HepG2 (cell line): ENCODE data around the gene SUPT6H. TPM values are rescaled to one million over a fixed set of nuclear protein-coding genes. Genes with fewer than 3 reads are reported as not detected.

Experiments
- BRCA1 ChIP-seq: sonication (generic); formaldehyde crosslinking; IDR thresholded peaks from 2 replicates; pipeline ENCODE4 v1.4.0; 2020; ENCODE audit warnings: missing genetic modification reagents
- CBX2 ChIP-seq, 2 experiments: fragments of 200-600 bp in 1 of 2; sonication (generic); formaldehyde crosslinking in 1 of 2; IDR thresholded peaks; 2 replicates each; pipeline versions ENCODE4 v1.7.0 to v1.8.1; 2018 to 2022; ENCODE audit warnings: low read depth in 2 of 2, low read length in 1 of 2, mild to moderate bottlenecking in 1 of 2, missing genetic modification reagents in 1 of 2
- HMGXB4 ChIP-seq, 2 experiments: sonication (generic) in 1 of 2; formaldehyde crosslinking in 1 of 2; IDR thresholded peaks; 2 replicates each; pipeline versions ENCODE4 v1.4.0 to v1.6.1; 2018 to 2020; ENCODE audit warnings: missing genetic modification reagents in 2 of 2, borderline replicate concordance in 1 of 2, low read depth in 1 of 2, mild to moderate bottlenecking in 1 of 2, missing biosample characterization in 1 of 2
- KDM2A ChIP-seq: sonication (generic); formaldehyde crosslinking; IDR thresholded peaks from 2 replicates; pipeline ENCODE4 v1.4.0; 2020; ENCODE audit warnings: low read depth, missing genetic modification reagents, borderline replicate concordance
- SP140L ChIP-seq: sonication (generic); formaldehyde crosslinking; IDR thresholded peaks from 2 replicates; pipeline ENCODE4 v1.4.0; 2020; ENCODE audit warnings: missing genetic modification reagents, borderline replicate concordance
- ZBTB40 ChIP-seq, 2 experiments: fragments of 450-650 bp in 1 of 2; sonication (generic) in 1 of 2; formaldehyde crosslinking in 1 of 2; IDR thresholded peaks; 2 replicates each; pipeline versions ENCODE4 v1.6.1 to v1.8.0; 2016 to 2022; ENCODE audit warnings: antibody characterized with exemption in 1 of 2, mild to moderate bottlenecking in 1 of 2, missing genetic modification reagents in 1 of 2
- ZFX ChIP-seq: sonication (generic); formaldehyde crosslinking; IDR thresholded peaks from 2 replicates; pipeline ENCODE4 v1.4.0; 2020; ENCODE audit warnings: mild to moderate bottlenecking, low read depth, missing genetic modification reagents, moderate library complexity
- ZNF343 ChIP-seq: sonication (generic); formaldehyde crosslinking; IDR thresholded peaks from 2 replicates; pipeline ENCODE4 v1.4.0; 2020; ENCODE audit warnings: mild to moderate bottlenecking, missing genetic modification reagents
- ZNF367 ChIP-seq: sonication (generic); formaldehyde crosslinking; IDR thresholded peaks from 2 replicates; pipeline ENCODE4 v1.4.0; 2020; ENCODE audit warnings: missing genetic modification reagents, borderline replicate concordance
- ZNF414 ChIP-seq: sonication (generic); formaldehyde crosslinking; IDR thresholded peaks from 2 replicates; pipeline ENCODE4 v1.5.0; 2020; ENCODE audit warnings: missing genetic modification reagents
- ZNF567 ChIP-seq: sonication (generic); formaldehyde crosslinking; IDR thresholded peaks from 2 replicates; pipeline ENCODE4 v1.8.1; 2023; ENCODE audit warnings: mild to moderate bottlenecking, missing genetic modification reagents, borderline replicate concordance
- ZNF746 ChIP-seq: sonication (generic); formaldehyde crosslinking; IDR thresholded peaks from 2 replicates; pipeline ENCODE4 v1.8.0; 2022; ENCODE audit warnings: mild to moderate bottlenecking, missing genetic modification reagents
- polyA plus RNA-seq, 8 experiments: library from polyadenylated mRNA; depleted of rRNA in 3 of 8; stranded (reverse) in 7 of 8; unstranded in 1 of 8; fragments of >200 nt; fragmentation: Illumina TruSeq in 4 of 8; extraction: Trizol in 4 of 8; gene quantifications; 2 replicates each; pipeline versions ENCODE4 v1.2.1 to v1.2.3, GENCODE V29; 2011 to 2016; ENCODE audit warnings: low read depth in 4 of 8, missing spikeins in 1 of 8, mixed read lengths in 1 of 8; ENCODE audit not compliant: insufficient read depth in 1 of 8
- total RNA-seq, 5 experiments: library from RNA; depleted of rRNA; stranded (reverse); fragments of >200 nt; fragmentation: Illumina TruSeq; extraction: Trizol; gene quantifications; 2 replicates each; pipeline ENCODE4 v1.2.3, GENCODE V29; 2016; ENCODE audit warnings: low read depth in 1 of 5

Gene SUPT6H
- total and polyA plus RNA-seq, 2 of the 13 experiments (the other 11 are each of a cell fraction or from before 2014, with no cell fraction given) = 32.7 to 39.9 TPM

GRCh38 chr17:28710861-28711722, 49.1 kb downstream of the SUPT6H start (continued):
- TF ChIP-seq HMGXB4 (CRISPR knock-in tag; IDR thresholded peaks at IDR 0.05; ENCODE audit: borderline replicate concordance in 1 of 2, low read depth in 1 of 2) (no peak; a peak in 1 of 4 replicates), ZFX (CRISPR knock-in tag) (peak; percentile 96), ZNF367 (0 out of 2 replicates have a peak, but pooled peaks have one; percentile 31), BRCA1 (CRISPR knock-in tag) (peak; percentile 55; the same call in 1 of the 2 replicates), ZBTB40 (IDR thresholded peaks at IDR 0.05) (no peak), ZBTB40 (CRISPR knock-in tag; IDR thresholded peaks at IDR 0.05) (peak; percentile 52; the same call in 1 of the 2 replicates), ZNF567 (no peak), ZNF746 (CRISPR knock-in tag) (no peak), CBX2 (IDR thresholded peaks at IDR 0.05; ENCODE audit: low read depth, low read length) (no peak), CBX2 (CRISPR knock-in tag; IDR thresholded peaks at IDR 0.05; ENCODE audit: low read depth) (no peak), ZNF414 (CRISPR knock-in tag) (no peak), KDM2A (CRISPR knock-in tag) (peak; percentile 78), SP140L (CRISPR knock-in tag) (no peak), ZNF343 (no peak)
